ENCODE measurements around the gene ACTG1.

The ACTG1 gene

GRCh38 chr17:81544281-81544974, 31.8 kb upstream of the ACTG1 start:
- no peak for DNase-seq

GRCh38 chr17:81543756-81544155, 31.2 kb upstream of the ACTG1 start:
- no peak for DNase-seq

DNA sequence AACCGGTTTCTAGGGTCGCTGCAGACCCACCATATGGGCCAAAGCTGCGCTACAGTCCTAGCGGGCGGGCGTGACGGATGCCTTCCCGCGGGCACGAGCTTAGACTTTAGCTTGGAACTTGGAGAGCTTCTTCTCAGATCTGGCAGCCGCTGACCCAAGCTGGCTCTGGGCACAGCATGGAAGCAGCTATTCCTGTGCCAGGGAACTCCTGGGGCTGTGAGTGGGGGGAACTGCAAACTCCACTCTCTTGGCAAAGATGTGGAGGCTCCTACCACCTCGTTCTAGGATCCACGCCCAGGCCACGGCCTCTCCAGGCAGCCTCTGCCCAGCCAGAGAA, 30.7 kb upstream of the ACTG1 start:
- no peak for DNase-seq

DNA sequence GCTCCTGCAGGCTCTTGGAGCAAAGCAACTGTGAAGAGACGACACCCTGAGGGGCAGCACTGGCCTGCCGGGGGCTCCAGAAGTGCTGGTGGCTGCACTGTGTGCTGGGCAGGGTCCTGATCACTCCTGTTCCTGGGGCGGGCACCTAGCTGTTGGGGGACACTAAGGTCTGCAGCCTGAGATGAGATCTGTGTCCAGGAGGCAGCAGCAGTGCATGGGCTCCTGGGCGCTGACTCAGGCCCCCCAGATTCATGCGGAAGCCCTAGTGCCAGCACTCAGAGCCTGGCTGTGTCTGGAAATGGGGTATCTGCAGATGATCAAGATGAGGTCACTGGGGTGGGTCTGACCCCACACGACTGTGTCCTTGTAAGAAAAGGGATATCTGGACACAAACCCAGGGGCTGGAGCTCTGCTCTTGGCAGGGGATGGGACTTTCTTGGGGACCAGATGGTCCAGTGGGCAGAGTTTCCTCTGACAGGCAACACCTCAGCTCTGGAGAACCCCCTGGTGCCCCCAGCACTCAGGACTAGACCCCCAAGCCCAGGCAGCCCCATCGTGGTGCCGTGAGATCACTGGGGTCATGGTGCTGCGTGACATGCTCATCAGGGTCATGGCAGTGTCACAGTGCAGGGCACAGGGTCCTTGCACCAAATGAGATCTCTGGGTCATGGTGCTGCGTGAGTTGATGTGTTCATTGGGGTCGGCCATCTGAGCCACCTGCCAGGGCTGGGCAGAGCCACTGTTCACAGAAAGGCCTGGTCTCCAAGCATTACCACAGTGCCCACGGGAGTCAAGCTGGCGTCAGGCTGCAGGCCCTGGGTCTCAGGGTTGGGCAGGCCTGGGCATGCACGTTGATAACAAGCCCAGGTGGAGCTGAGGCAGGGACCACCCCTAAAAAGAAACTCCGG, 30.1 kb upstream of the ACTG1 start:
- DNase-seq, result no peak

GRCh38 chr17:81541123-81541522, 28.5 kb upstream of the ACTG1 start:
- DNase-seq, result no peak

GRCh38 chr17:81540676-81541027, 28.1 kb upstream of the ACTG1 start:
- DNase-seq, result no peak

DNA sequence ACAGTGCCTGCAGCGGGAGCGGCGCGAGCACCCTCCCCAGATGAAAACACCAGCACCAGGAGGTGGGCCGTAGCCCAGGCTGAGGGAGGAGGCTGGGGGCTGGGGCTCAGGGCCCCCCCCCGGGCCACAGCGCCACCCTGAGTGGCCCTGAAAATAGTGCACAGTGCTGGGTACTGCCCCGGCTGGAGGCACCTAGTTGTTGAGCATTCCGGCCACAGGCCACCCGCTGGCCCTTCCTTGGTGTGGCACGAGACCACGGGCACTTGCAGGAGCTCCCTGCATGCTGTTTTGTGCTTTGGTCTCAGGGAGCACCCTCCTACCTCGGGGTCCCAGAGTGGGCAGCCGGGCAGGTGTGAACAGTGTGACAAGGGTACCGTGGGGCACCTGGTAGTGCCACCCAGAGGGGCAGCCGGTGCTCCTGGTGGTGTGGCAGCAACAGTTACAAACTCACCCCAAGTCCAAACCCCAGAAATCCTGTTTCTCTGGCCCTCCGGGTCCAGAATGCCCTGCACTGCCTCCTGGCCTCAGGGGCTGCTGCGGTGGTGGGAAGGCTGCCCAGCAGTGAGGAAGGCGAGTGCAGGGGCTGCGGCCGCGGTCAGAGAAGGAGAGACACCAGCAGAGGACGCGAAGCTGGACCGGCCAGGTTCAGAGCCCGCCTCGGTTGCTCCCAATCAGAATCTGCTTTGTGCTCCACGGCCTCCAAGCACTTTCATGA, 27.5 kb upstream of the ACTG1 start:
- no peak for DNase-seq

GRCh38 chr17:81539571-81539900, 26.9 kb upstream of the ACTG1 start:
- no peak for DNase-seq

DNA sequence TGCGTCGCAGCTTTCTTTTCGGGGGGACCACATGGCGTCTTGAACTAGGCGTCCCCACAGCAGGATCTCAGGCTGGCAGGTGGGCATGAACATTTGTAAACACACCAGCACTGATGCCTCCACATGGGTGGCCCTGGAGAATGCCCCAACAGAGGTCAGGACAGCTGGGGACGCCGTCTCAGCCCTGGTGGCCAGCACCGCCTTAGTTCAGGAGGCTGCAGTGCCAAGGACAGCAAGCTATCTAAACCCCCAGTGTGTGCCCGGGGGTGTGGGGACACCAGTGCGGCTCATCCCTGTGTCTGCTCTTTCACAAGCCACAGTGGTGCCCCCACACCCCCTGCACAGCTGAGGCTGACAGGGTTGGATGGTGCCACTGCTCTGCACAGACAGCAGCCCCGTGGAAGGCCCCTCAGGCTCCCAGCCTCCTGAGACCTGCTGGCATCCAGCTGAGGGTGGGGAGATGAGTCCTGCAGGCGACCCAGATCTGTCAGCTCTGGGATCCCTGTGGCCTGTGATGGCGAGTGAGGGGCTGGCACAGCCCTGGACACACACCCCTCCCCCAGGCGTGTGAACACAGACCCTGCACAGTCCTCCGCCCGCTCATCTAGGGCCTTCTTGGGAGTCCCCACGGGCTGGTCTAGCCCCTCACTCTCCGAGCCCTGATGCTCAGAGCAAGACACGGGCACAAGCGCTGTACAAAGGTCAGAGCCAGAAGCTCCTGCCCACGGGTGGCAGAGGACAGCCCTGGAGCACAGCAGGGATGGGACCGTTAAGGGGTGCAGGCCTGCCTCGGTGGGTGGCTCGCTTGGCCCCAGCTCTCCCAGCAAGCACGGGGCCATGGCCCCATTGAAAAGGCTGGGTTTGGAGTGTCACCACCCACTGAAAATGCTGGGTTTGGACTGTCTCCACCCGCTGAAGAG, 26.3 kb upstream of the ACTG1 start:
- DNase-seq, result no peak

DNA sequence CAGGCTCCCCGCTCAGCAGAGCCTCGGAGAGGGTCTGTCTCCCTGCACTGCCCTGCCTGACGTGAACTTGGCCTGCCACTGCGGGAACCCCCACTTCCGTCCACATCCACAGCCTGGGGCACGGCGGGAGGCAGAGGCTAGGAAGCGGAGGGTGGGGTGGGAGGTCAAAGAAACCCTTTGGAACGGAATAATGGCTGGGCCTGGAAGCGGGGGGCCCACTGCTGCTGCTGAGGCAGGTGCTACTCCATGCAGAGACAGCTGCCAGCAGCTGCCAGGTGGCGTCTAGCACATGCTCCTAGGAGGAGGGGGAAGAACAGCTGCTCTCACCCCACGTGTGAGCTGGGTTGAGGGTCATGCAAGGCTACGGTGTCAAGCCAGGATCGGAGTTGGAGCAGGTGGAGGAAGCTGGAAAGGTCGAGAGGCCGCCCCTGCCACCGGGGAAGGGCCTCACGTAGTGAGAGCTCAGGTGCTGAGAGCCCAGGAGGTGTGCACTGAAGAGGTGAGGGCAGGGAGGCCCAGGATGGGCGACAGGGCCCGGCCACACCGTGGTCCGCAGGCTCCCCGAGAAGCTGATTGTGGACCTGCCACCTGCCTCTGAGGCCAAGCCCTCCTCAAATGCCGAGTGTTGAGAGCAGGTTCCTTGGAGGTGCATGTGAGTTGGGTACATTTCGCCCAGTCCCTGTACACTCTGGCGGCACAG, 25.4 kb upstream of the ACTG1 start:
- DNase-seq, result no peak

- DNase-seq, result peak; percentile 45
Observed at GRCh38 chr17:81537343-81537855, 24.8 kb upstream of the ACTG1 start.

GRCh38 chr17:81536299-81537290, 24.0 kb upstream of the ACTG1 start:
- no peak for DNase-seq

GRCh38 chr17:81535480-81536298, 23.1 kb upstream of the ACTG1 start:
- no peak for DNase-seq

GRCh38 chr17:81535007-81535328, 22.4 kb upstream of the ACTG1 start:
- no peak for DNase-seq

GRCh38 chr17:81534157-81535006, 21.8 kb upstream of the ACTG1 start:
- DNase-seq, result no peak

DNA sequence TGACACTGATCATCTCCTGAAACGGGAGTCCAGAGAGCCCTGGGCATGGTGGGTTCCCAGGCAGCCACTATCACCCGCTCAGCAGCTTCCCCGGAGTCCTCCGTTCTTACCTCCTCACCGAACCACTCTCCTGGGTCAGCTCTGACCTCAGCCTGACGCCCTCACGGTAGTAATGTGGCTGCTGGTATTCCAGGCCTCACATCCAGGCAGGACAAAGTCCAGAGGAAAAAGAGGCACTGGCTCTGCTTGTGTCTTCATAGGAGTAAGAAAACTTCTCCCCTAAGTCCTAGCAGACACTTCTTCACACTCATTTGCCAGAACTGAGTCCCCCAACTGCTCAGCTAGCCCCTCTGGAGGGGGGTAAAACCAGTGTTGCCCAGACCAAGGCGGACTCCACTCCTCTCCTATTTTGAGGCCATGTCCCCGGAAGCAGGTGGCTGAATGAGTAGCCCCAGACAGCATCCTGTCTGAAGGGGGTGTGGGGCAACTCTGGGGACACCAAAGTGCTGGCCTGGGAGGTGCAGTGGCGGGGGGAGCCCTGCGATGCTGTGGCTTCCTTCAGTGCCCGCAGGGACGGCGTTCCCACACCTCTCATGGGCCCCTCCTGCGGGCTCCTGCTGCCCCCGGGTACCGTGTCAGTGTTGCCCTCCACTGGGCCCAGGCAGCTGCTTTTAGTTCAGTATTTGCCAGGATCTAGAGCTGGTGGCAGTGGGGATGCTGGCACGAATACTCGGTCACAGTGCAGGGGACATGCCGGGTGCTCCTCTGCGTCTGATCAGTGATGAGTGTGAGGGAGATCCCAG, 20.9 kb upstream of the ACTG1 start:
- no peak for DNase-seq

GRCh38 chr17:81532490-81533287, 20.1 kb upstream of the ACTG1 start:
- no peak for DNase-seq

All from stimulated activated CD4-positive, alpha-beta T cell treated with anti-CD3 and anti-CD28 coated beads, Interleukin-12 subunit alpha, Interleukin-12 subunit beta, amount 100 ng/mL, for 4 hours (primary cell).